ENCODE measurements around the gene TPCN2. TPM values are rescaled to one million over a fixed set of nuclear protein-coding genes. Genes with fewer than 3 reads are reported as not detected.
A peak's percentile ranks its signal among the peaks of the same experiment; 100 is the strongest.

Gene TPCN2
- total and polyA plus RNA-seq, 2 of the 4 experiments (the other 2 are of a cell fraction): 3.4 to 8.0 TPM

- H2BK120ac ChIP-seq (ENCODE audit: low read depth, low read length): no peak overlapping the region
- ATAC-seq (ENCODE audit: low read depth) (peak; percentile 83), DNase-seq (peak; percentile 89)
- H3K9me3 ChIP-seq (ENCODE audit: control insufficient read depth, insufficient read depth, low read length): no peaks in the 10 kb centered on the region
- intact Hi-C loops (cut with micrococcal nuclease) (loop anchor here (5.0 to 10.0 kb wide), 2 partner anchors 187 to 474 kb away; partner anchors contain the start of genes IGHMBP2 and MRPL21), in situ Hi-C loops (cut with MboI; ENCODE audit: low sequenced_read_pairs) (no loop called here), dilution Hi-C loops (cut with HindIII; ENCODE audit: low sequenced_read_pairs, unreplicated experiment) (no loop called here)
- no peak overlapping the region for H3K9ac ChIP-seq (ENCODE audit: low read depth, low read length)
- H3K36me3 ChIP-seq (ENCODE audit: control insufficient read depth, insufficient read depth, low read length): peaks cover 23% of the 10 kb centered on the region
- no peak overlapping the region for H4K5ac ChIP-seq (ENCODE audit: low read depth, low read length)
- peaks cover 9% of the 10 kb centered on the region for H3K4me1 ChIP-seq (ENCODE audit: control insufficient read depth, insufficient read depth, low read length)
- H2BK20ac ChIP-seq (ENCODE audit: low read depth, low read length): no peak overlapping the region
- TF ChIP-seq RAD21 (IDR thresholded peaks at IDR 0.05; ENCODE audit: low read length) (0 out of 2 replicates have a peak, but pooled peaks have one; percentile 0), MXI1 (IDR thresholded peaks at IDR 0.05; ENCODE audit: borderline replicate concordance, low read depth, low read length) (peak; percentile 76), BHLHE40 (IDR thresholded peaks at IDR 0.05; ENCODE audit: low read depth, low read length) (peak; percentile 98), FOS (IDR thresholded peaks at IDR 0.05; ENCODE audit: low read depth, low read length) (peak; percentile 48; the same call in 1 of the 2 replicates), USF2 (IDR thresholded peaks at IDR 0.05; ENCODE audit: low read depth, low read length) (peak; percentile 70), CEBPB (IDR thresholded peaks at IDR 0.05; ENCODE audit: low read depth, low read length) (no peak)
- TF ChIP-seq, protein P1, sequence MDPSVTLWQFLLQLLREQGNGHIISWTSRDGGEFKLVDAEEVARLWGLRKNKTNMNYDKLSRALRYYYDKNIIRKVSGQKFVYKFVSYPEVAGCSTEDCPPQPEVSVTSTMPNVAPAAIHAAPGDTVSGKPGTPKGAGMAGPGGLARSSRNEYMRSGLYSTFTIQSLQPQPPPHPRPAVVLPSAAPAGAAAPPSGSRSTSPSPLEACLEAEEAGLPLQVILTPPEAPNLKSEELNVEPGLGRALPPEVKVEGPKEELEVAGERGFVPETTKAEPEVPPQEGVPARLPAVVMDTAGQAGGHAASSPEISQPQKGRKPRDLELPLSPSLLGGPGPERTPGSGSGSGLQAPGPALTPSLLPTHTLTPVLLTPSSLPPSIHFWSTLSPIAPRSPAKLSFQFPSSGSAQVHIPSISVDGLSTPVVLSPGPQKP (IDR thresholded peaks at IDR 0.05; ENCODE audit: borderline replicate concordance, low read depth, low read length): no peak
- POLR2A ChIA-PET (ENCODE audit: unreplicated experiment): interaction anchor here (1.8 kb wide), 1 partner anchor 78 kb away, joined by 4 read pairs; no protein-coding TSS in a partner anchor
- H3K4me2 ChIP-seq (ENCODE audit: low read depth, low read length): peak overlapping the region; percentile 44
- no peak overlapping the region for H3K18ac ChIP-seq (ENCODE audit: low read depth, low read length)
- H2BK15ac ChIP-seq (ENCODE audit: low read depth, low read length): no peak overlapping the region
- H3K4me3 ChIP-seq (ENCODE audit: insufficient read depth, low read depth, low read length): no peak overlapping the region
- H2AFZ ChIP-seq (replicated peaks; ENCODE audit: low read length, poor library complexity): peak overlapping the region; percentile 38
- H2AK9ac ChIP-seq (replicated peaks; ENCODE audit: low read depth, low read length, poor library complexity): no peak overlapping the region
- WGBS, 2 experiments (ENCODE audit: extremely low coverage in 2 of 2, insufficient read length in 1 of 2): 20% methylated on average over 3 of the region's 15 CpGs; no CpG with 5 or more reads in 1 of the 2 experiments
- H4K91ac ChIP-seq (ENCODE audit: insufficient read depth, low read depth, low read length): no peak overlapping the region
- H3K4ac ChIP-seq (ENCODE audit: low read depth, low read length): no peak overlapping the region
- H3K9me1 ChIP-seq (ENCODE audit: insufficient read depth, low read length): 0 out of 2 replicates have a peak, but pooled peaks cover 4% of the 10 kb centered on the region
- H2AK5ac ChIP-seq (ENCODE audit: low read depth, low read length): peak overlapping the region; percentile 6; the same call in 1 of the 2 replicates
- H4K20me1 ChIP-seq (ENCODE audit: insufficient read depth, low read length): peaks cover 22% of the 10 kb centered on the region
- H3K56ac ChIP-seq (ENCODE audit: extremely low read depth, insufficient read depth, low read length): no peak overlapping the region
- H3K27ac ChIP-seq (ENCODE audit: insufficient read depth, low read length): no peak overlapping the region
- H3K27me3 ChIP-seq (ENCODE audit: control insufficient read depth, insufficient read depth, low read length): no peaks in the 10 kb centered on the region
- H4K8ac ChIP-seq (ENCODE audit: low read depth in 2 of 2, low read length in 2 of 2): no peak overlapping the region
- H3K23ac ChIP-seq (ENCODE audit: low read depth, low read length): no peak overlapping the region
- peak overlapping the region; percentile 3 for H2BK5ac ChIP-seq (ENCODE audit: low read depth, low read length, poor library complexity, severe bottlenecking)
- H3K14ac ChIP-seq (replicated peaks; ENCODE audit: low read depth, low read length): no peak overlapping the region
- peaks cover 0 to 6% of the 10 kb centered on the region in 2 experiments; a peak in 2 of 4 replicates for H3K79me1 ChIP-seq (ENCODE audit: low read depth in 1 of 2, low read length in 2 of 2)
- no TSS peak for BruUV-seq (replicated peaks)
- CTCF ChIA-PET: interaction anchor here (0.6 kb wide), 1 partner anchor 505 kb away, joined by 3 read pairs; no protein-coding TSS in a partner anchor
Measured at GRCh38 chr11:69089258-69089657, 40.5 kb downstream of the TPCN2 start.

All from IMR-90 (cell line).